GM18907 (cell line): ENCODE results near the gene PRMT6.
"Not testable (repeated sequence)": the region's sequence is repeated elsewhere in the genome, so short reads cannot be mapped to it uniquely, and the experiment has no call there.

Experiments
- ATAC-seq: cut with Tn5 transposase; IDR thresholded peaks from one replicate; pipeline ENCODE4 v1.9.1; 2021; ENCODE audit warnings: mild to moderate bottlenecking, moderate library complexity; ENCODE audit not compliant: unreplicated experiment

The PRMT6 gene

DNA sequence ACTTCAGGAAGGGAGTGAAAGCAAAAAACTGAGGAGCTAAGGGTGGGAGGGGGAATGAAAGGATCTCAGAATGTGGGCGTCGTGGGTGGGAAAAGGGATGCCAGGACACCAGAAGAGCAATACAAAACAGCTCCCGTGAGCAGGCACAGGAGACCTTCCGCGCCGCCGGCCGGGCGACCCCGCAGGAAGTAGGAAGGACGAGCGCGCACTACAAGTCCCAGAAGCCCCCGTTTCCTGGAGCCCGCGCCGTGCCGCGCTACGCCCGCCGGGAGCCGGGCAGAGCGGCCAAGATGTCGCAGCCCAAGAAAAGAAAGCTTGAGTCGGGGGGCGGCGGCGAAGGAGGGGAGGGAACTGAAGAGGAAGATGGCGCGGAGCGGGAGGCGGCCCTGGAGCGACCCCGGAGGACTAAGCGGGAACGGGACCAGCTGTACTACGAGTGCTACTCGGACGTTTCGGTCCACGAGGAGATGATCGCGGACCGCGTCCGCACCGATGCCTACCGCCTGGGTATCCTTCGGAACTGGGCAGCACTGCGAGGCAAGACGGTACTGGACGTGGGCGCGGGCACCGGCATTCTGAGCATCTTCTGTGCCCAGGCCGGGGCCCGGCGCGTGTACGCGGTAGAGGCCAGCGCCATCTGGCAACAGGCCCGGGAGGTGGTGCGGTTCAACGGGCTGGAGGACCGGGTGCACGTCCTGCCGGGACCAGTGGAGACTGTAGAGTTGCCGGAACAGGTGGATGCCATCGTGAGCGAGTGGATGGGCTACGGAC lies at the start of gene PRMT6:
TSS of gene PRMT6 (plus strand) at position 249 of the 771 bp plus-strand sequence. CDS start at position 291, 42 bp downstream.
- ATAC-seq, result peak; percentile 97

DNA sequence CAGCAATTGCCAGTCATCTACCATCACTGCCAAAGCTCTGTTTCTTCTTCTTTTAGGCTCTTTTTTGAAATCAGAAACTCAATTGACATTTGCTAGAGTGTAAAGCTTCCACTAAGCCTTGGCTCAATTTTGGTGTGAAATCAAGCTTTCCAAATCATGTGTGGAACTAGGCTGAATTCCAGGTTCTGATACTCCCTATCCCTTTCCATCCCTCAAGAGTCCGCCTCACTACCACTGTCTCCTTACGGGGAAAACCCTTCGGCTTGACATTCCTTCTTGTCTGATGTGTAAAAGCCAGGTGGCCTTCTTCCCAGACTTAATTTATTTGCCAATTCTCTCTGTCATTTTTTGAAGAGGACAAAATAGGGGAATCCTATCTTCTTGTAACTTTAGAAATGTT lies 47.2 kb upstream of the PRMT6 start:
- no peak for ATAC-seq

- ATAC-seq, result no peak
Observed at GRCh38 chr1:107010582-107010981, 45.9 kb upstream of the PRMT6 start.

- peak; percentile 72 for ATAC-seq
Observed at GRCh38 chr1:107016376-107016978, 40.0 kb upstream of the PRMT6 start.

- ATAC-seq, result no peak
Observed at GRCh38 chr1:107018445-107018844, 38.0 kb upstream of the PRMT6 start.

DNA sequence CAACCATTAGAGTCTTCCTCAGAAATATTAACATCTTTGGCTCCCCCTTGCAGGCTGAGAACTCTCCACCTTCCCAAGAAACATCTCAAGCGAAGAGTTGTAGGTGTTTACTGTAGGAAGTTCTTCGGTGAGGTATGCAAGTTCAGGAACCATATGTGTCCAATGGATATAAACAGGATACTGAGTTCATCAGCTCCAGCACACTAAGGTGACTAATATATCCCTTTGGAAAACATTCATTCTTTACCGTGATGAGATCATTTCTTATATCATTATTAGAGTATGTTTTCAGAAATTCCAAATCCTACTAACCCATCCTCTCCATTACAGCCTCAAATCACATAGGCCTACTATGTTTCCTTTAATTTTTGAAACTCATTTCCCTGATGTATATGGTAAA lies 37.3 kb upstream of the PRMT6 start:
- no peak for ATAC-seq

DNA sequence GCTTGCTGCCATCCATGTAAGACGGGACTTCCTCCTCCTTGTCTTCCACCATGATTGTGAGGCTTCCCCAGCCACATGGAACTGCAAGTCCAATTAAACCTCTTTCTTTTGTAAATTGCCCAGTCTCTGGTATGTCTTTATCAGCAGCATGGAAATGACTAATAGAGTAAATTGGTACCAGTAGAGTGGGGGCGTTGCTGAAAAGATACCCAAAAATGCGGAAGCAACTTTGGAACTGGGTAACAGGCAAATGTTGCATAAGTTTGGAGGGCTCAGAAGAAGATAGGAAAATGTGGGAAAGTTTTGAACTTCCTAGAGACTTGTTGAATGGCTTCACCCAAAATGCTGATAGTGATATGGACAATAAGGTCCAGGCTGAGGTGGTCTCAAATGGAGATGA lies 17.6 kb upstream of the PRMT6 start:
- not testable (repeated sequence) for ATAC-seq

GRCh38 chr1:107044310-107045220 lies 11.9 kb upstream of the PRMT6 start:
- not testable (repeated sequence) for ATAC-seq

DNA sequence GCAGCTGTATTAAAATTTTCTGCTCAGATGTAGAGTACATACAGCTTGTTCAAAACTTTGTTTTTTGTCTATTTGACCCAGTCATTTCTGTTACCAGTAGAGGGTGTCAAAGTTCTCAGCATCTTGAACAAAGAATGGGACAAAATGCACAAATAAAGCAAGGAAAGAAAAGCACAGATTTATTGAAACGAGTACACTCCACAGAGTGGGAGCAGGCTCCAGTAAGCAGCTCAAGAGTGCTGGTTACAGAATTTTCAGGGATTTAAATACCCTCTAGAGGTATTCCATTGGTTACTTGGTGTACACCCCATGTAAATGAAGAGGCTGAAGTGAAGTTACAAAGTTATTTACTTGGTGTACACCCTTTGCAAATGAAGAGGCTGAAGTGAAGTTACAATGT lies 8.9 kb upstream of the PRMT6 start:
- ATAC-seq, result no peak

DNA sequence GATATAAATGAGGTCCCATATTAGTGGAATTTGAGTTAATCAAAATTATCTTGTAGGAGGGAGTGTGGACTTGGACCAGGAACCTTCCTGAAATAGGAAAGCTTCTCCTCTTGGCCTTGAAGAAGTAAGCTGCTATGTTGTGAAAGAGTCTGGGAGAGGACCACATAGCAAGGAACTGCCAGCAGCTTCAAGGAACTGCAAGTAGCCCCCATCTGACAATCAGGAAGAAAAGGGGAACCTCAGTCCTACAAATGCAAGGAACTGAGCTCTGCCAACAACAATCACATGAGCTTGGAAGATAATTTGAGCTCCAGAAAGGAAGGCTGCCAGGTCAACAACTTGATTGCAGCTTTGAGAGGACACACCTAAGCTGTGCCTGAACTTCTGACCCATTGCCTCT lies 8.2 kb upstream of the PRMT6 start:
- no peak for ATAC-seq

DNA sequence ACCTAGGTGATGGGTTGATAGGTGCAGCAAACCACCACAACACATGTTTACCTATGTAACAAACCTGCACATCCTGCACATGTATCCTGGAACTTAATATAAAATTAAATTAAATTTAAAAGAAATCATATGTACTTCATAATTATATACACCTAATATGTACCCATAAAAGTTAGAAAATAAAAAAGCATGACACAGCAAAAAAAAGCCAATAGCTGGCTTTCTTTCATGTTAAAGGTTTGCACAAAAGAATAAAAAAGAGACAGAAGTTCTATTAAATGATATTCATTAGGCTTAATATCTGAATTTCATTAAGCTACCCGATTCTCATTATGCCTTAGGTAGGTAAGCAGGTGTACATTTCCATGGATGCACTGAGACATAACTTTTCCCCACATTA lies 5.2 kb upstream of the PRMT6 start:
- ATAC-seq, result no peak

DNA sequence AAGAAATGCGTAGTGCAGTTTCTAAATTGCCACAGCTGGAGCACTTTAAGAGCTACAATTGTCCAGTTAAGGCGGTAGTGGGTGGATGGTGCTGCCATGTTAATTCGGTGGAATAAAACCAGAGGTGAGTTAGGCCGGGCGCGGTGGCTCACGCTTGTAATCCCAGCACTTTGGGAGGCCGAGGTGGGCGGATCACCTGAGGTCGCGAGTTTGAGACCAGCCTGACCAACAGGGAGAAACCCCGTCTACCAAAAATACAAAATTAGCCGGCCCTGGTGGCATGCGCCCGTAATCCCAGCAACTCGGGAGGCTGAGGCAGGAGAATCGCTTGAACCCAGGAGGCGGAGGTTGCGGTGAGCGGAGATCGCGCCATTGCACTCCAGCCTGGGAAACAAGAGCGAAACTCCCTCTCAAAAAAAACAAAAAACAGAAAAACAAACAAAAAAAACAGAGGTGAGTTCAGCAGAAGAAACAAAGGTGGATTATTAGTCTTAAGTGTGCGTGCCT lies 502 bp upstream of the PRMT6 start:
- ATAC-seq, result not testable (repeated sequence)

DNA sequence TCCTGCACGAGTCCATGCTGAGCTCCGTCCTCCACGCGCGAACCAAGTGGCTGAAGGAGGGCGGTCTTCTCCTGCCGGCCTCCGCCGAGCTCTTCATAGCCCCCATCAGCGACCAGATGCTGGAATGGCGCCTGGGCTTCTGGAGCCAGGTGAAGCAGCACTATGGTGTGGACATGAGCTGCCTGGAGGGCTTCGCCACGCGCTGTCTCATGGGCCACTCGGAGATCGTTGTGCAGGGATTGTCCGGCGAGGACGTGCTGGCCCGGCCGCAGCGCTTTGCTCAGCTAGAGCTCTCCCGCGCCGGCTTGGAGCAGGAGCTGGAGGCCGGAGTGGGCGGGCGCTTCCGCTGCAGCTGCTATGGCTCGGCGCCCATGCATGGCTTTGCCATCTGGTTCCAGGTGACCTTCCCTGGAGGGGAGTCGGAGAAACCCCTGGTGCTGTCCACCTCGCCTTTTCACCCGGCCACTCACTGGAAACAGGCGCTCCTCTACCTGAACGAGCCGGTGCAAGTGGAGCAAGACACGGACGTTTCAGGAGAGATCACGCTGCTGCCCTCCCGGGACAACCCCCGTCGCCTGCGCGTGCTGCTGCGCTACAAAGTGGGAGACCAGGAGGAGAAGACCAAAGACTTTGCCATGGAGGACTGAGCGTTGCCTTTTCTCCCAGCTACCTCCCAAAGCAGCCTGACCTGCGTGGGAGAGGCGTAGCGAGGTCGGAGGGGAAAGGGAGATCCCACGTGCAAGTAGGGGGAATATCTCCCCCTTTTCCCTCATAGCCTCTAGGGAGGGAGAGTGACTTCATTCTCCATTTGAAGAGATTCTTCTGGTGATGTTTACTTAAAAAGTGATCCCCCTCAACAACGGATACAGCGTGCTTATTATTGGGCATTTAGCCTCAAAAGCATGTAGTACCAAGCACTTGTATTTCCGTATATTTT lies 991 bp downstream of the PRMT6 start:
- ATAC-seq, result peak; percentile 70

DNA sequence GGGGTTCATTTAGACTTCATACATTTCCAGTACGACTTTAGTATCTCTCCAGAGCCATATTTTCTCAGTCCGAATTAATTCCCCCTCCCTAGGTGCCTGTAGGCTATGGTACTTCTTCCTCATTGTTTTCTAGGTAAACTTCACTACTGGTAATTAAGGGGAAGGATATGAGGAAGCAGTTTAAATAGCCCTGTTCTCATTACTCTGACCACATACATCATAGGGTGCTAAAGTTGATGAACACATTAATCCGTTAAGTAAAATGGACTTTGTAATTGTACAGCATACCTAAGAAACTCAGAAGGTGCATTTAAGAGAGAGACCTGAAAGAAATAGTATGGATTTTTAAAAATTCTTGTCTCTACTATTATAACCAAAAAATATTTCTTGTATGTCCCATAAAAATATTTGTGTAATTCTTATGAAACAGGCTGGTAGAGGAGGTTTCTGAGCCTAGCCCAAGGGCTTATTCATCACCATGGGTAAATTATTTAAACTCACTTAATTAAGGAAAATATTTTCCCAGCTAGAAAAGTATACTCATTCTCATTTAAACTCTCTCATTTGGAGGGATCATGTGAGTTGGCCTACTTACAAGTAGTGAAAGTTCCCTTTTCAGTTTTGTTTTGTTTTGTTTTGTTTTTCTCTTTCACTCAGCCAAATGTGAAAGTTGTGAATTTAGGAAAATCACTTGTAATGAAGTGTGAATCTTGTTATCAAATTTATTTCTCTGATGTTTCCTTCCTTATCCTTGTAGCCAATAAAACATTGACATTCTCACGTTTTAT lies 2.0 kb downstream of the PRMT6 start:
- ATAC-seq, result no peak

DNA sequence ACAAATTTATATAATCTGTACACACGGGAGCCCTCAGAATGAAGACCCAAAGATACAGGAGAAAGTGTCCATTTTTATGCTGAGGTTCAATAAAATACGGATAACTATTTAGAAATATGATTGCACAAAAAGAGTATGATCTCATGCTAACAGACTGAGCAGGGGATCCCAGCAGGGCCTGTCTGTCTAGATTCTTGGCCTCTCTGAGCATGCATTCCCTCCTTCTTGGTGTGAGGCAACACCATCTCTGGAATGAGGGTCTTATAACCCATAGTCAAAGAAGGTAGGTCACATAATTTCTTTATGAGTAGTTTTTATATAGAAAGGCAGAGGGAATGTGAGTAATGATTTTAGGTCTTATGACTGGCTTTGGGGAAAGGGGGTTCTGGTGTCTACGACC lies 5.4 kb downstream of the PRMT6 start:
- ATAC-seq, result no peak

DNA sequence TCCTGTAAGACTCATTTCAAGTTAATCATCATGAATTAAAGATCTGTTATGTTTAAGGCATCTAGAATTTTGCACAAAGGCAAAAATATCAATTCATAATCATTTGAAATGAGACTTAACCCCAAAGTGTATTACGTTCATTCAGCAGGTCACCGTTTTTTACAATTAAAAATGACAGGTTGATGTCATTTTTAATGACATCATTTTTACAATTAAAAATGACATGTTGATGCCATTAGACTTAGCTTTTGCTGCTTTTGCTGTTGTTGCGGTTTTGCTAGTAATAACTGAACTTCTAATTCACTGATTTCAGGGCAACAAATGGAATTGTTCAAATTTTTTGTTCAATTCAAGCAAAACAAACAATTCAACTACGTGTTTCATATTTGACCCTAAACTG lies 17.0 kb downstream of the PRMT6 start:
- ATAC-seq, result no peak

- ATAC-seq, result no peak
Observed at GRCh38 chr1:107076841-107077240, 20.4 kb downstream of the PRMT6 start.

DNA sequence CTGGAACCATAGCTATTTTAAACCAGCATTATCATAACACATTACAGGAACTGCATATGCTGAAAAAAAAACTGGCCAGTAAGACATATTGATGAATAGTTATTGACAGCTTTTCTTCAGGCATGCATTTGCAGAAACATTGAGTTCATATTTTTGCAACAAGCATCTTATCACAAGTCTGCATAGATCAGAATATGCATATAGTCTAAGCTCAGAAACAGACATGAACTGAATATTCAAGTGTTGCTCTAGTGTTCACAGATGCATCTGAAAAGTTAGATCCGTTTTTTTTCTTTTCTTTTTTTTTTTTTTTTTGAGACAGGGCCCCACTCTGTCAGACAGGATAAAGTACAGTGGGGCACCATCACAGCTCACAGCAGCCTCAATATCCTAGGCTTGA lies 22.8 kb downstream of the PRMT6 start:
- ATAC-seq, result no peak

DNA sequence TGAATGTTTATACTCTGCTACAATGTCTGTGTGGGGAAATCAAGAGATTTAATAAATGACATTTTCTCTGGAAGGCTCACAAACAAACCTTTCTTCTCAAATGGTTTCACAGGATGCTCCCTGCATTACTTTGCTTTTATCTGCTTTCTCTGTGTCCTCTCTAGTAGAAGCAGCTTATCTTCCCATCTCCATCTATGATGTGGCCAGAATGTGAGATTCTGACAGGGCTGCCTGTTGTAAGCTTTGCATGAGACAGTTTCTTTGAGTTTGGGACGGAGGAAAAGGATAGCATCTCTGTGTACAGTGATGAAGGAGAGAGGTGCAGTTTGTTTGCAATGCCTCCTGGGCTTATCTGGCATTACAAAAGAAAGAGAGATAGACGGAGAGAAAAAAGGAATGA lies 24.6 kb downstream of the PRMT6 start:
- ATAC-seq, result no peak

- ATAC-seq, result no peak
Observed at GRCh38 chr1:107091418-107091817, 34.9 kb downstream of the PRMT6 start.
